Uterus (tissue), 2 donors: ENCODE data around the gene TTC7B.

ENCODE experiments used
- CTCF ChIP-seq, 4 experiments: fragments of 200-600 bp in 2 of 4; fragments of 450-650 bp in 2 of 4; sonication (generic) in 2 of 4; IDR thresholded peaks; one replicate each; pipeline ENCODE4 v1.5.1; 2016 to 2019; ENCODE audit warnings: antibody characterized with exemption in 4 of 4, mild to moderate bottlenecking in 2 of 4, moderate library complexity in 1 of 4
- POLR2A ChIP-seq, 2 donors: fragments of 450-650 bp; IDR thresholded peaks; one replicate each; pipeline ENCODE4 v1.6.1; 2016; ENCODE audit warnings: antibody characterized with exemption in 2 of 2, mild to moderate bottlenecking in 1 of 2, moderate library complexity in 1 of 2

- no peak for TF ChIP-seq CTCF (IDR thresholded peaks at IDR 0.05)
- no peak for TF ChIP-seq POLR2A (IDR thresholded peaks at IDR 0.05)
Observed at GRCh38 chr14:90536092-90536491, 280.1 kb downstream of the TTC7B start.
